HEK293T (cell line): ENCODE data around the gene STARD13.

Experiments
- ARNT ChIP-seq: fragments of 450-650 bp; IDR thresholded peaks from 2 replicates; pipeline ENCODE4 v1.6.1; 2017; ENCODE audit warnings: mild to moderate bottlenecking
- BHLHE40 ChIP-seq: fragments of 450-650 bp; IDR thresholded peaks from 2 replicates; pipeline ENCODE4 v1.6.1; 2016; ENCODE audit warnings: mild to moderate bottlenecking, moderate library complexity, borderline replicate concordance
- ELF4 ChIP-seq: fragments of 450-650 bp; IDR thresholded peaks from 2 replicates; pipeline ENCODE4 v1.6.1; 2017; ENCODE audit warnings: antibody characterized with exemption
- FOXK2 ChIP-seq: fragments of 450-650 bp; IDR thresholded peaks from 2 replicates; pipeline ENCODE4 v1.6.1; 2016; ENCODE audit warnings: mild to moderate bottlenecking
- FOXM1 ChIP-seq: fragments of 450-650 bp; IDR thresholded peaks from 2 replicates; pipeline ENCODE4 v1.6.1; 2017; ENCODE audit warnings: mild to moderate bottlenecking, borderline replicate concordance
- HDGF ChIP-seq: fragments of 450-650 bp; IDR thresholded peaks from 2 replicates; pipeline ENCODE4 v1.6.1; 2017; ENCODE audit warnings: antibody characterized with exemption, borderline replicate concordance
- L3MBTL2 ChIP-seq: fragments of 450-650 bp; conservative IDR thresholded peaks from 2 replicates; pipeline ENCODE4 v1.6.1; 2016; ENCODE audit warnings: mild to moderate bottlenecking
- PKNOX1 ChIP-seq: fragments of 450-650 bp; IDR thresholded peaks from 2 replicates; pipeline ENCODE4 v1.6.1; 2016
- SP1 ChIP-seq: fragments of 450-650 bp; IDR thresholded peaks from 2 replicates; pipeline ENCODE4 v1.6.1; 2017
- ZNF384 ChIP-seq: fragments of 450-650 bp; IDR thresholded peaks from 2 replicates; pipeline ENCODE4 v1.6.1; 2016

GRCh38 chr13:33123066-33123859 lies 162.3 kb downstream of the STARD13 start:
- TF ChIP-seq BHLHE40 (no peak), PKNOX1 (no peak), L3MBTL2 (no peak), SP1 (no peak), FOXM1 (no peak), HDGF (no peak), FOXK2 (no peak), ELF4 (no peak), ZNF384 (no peak), ARNT (no peak)
